Mesendoderm (in vitro differentiated cells): Measurements from ENCODE around the gene DACT1.

Source experiments
- DNase-seq: peaks from one replicate; pipeline ENCODE4 v3.0.0; 2013
- H2AK5ac ChIP-seq: 2 replicates; pipeline ENCODE4 v1.6.1; 2013; ENCODE audit warnings: low read length, inconsistent platforms
- H2BK120ac ChIP-seq: 2 replicates; pipeline ENCODE4 v1.6.1; 2013; ENCODE audit warnings: low read depth, mild to moderate bottlenecking, low read length, moderate library complexity, mixed read lengths
- H2BK15ac ChIP-seq: replicated peaks from 2 replicates; pipeline ENCODE4 v1.6.1; 2013; ENCODE audit warnings: low read depth, mild to moderate bottlenecking, moderate library complexity
- H2BK5ac ChIP-seq: 2 replicates; pipeline ENCODE4 v1.6.1; 2013; ENCODE audit warnings: low read length, inconsistent platforms
- H3K18ac ChIP-seq: 2 replicates; pipeline ENCODE4 v1.6.1; 2013; ENCODE audit warnings: mild to moderate bottlenecking, low read length, mixed read lengths
- H3K23ac ChIP-seq: one replicate; pipeline ENCODE4 v1.6.1; 2013; ENCODE audit warnings: low read length
- H3K27ac ChIP-seq: 2 replicates; pipeline ENCODE4 v1.5.1; 2013; ENCODE audit warnings: low read depth, mild to moderate bottlenecking, inconsistent platforms, low read length, moderate library complexity
- H3K27me3 ChIP-seq: 2 replicates; pipeline ENCODE4 v1.6.1; 2013; ENCODE audit warnings: low read length, control low read depth, mild to moderate bottlenecking, inconsistent platforms; ENCODE audit not compliant: insufficient read depth, poor library complexity
- H3K36me3 ChIP-seq: 2 replicates; pipeline ENCODE4 v1.6.1; 2013; ENCODE audit warnings: low read length, inconsistent platforms; ENCODE audit not compliant: control insufficient read depth, insufficient read depth
- H3K4ac ChIP-seq: one replicate; pipeline ENCODE4 v1.6.1; 2013; ENCODE audit warnings: low read depth, mild to moderate bottlenecking, low read length, moderate library complexity
- H3K4me1 ChIP-seq: 2 replicates; pipeline ENCODE4 v1.6.1; 2013; ENCODE audit warnings: low read depth, low read length, inconsistent platforms; ENCODE audit not compliant: control insufficient read depth
- H3K4me2 ChIP-seq: 2 replicates; pipeline ENCODE4 v1.6.1; 2013; ENCODE audit warnings: low read length
- H3K4me3 ChIP-seq: 2 replicates; pipeline ENCODE4 v1.5.1; 2013; ENCODE audit warnings: mild to moderate bottlenecking, low read length
- H3K56ac ChIP-seq: one replicate; pipeline ENCODE4 v1.6.1; 2013; ENCODE audit warnings: low read length
- H3K79me1 ChIP-seq: 2 replicates; pipeline ENCODE4 v1.6.1; 2013; ENCODE audit warnings: low read length, inconsistent platforms
- H3K79me2 ChIP-seq: 2 replicates; pipeline ENCODE4 v1.6.1; 2013; ENCODE audit warnings: mild to moderate bottlenecking, low read length; ENCODE audit not compliant: control insufficient read depth, insufficient read depth
- H3K9ac ChIP-seq: 2 replicates; pipeline ENCODE4 v1.6.1; 2013; ENCODE audit warnings: low read length, inconsistent platforms
- H4K5ac ChIP-seq: one replicate; pipeline ENCODE4 v1.6.1; 2013; ENCODE audit warnings: low read length
- H4K8ac ChIP-seq: one replicate; pipeline ENCODE4 v1.6.1; 2013; ENCODE audit warnings: low read depth, mild to moderate bottlenecking, control low read depth, low read length, moderate library complexity
- WGBS: extraction: QIAGEN DNeasy Blood & Tissue Kit; methylation state at CpG from one replicate; pipeline ENCODE4 v1.1.7; 2013; ENCODE audit warnings: low lambda C conversion rate, missing lambda C conversion rate; ENCODE audit not compliant: insufficient coverage; ENCODE audit errors: extremely low coverage; 5-methylcytosine and 5-hydroxymethylcytosine counted together

Gene DACT1

GRCh38 chr14:58656671-58657411 is 19.1 kb downstream of the DACT1 start:
- no peak for DNase-seq
- no CpG with 5 or more reads among the region's 3 CpGs for WGBS

GRCh38 chr14:58659061-58659460 is 21.3 kb downstream of the DACT1 start:
- Histone ChIP-seq H2BK15ac (no peak overlapping the region), H3K4me3 (no peak overlapping the region), H3K9ac (no peak overlapping the region), H4K8ac (no peak overlapping the region), H3K27me3 (no peaks in the 10 kb centered on the region), H4K5ac (no peak overlapping the region), H3K27ac (no peak overlapping the region), H3K4ac (no peak overlapping the region), H2BK120ac (no peak overlapping the region), H3K79me1 (no peaks in the 10 kb centered on the region), H3K56ac (no peak overlapping the region), H2BK5ac (no peak overlapping the region), H3K79me2 (no peaks in the 10 kb centered on the region), H2AK5ac (no peak overlapping the region), H3K18ac (no peak overlapping the region), H3K23ac (no peak overlapping the region), H3K36me3 (no peaks in the 10 kb centered on the region), H3K4me1 (peaks cover 3% of the 10 kb centered on the region), H3K4me2 (no peak overlapping the region)
- DNase-seq = no peak
- WGBS = no CpG with 5 or more reads among the region's 1 CpG

More at GRCh38 chr14:58656671-58657411, 19.1 kb downstream of the DACT1 start:
- no peak overlapping the region for H4K8ac ChIP-seq
- no peak overlapping the region for H2BK120ac ChIP-seq
- H2BK15ac ChIP-seq = no peak overlapping the region
- H4K5ac ChIP-seq = no peak overlapping the region
- no peak overlapping the region for H2AK5ac ChIP-seq
- no peak overlapping the region for H3K56ac ChIP-seq
- H3K23ac ChIP-seq = no peak overlapping the region
- no peak overlapping the region for H3K9ac ChIP-seq
- H3K27me3 ChIP-seq = no peaks in the 10 kb centered on the region
- H3K79me1 ChIP-seq = no peaks in the 10 kb centered on the region
- H3K4me2 ChIP-seq = no peak overlapping the region
- no peaks in the 10 kb centered on the region for H3K79me2 ChIP-seq
- H3K27ac ChIP-seq = no peak overlapping the region
- no peaks in the 10 kb centered on the region for H3K4me1 ChIP-seq
- peak overlapping the region; percentile 9 for H3K4ac ChIP-seq
- no peak overlapping the region for H3K4me3 ChIP-seq
- no peaks in the 10 kb centered on the region for H3K36me3 ChIP-seq
- H2BK5ac ChIP-seq = no peak overlapping the region
- H3K18ac ChIP-seq = no peak overlapping the region

DNA sequence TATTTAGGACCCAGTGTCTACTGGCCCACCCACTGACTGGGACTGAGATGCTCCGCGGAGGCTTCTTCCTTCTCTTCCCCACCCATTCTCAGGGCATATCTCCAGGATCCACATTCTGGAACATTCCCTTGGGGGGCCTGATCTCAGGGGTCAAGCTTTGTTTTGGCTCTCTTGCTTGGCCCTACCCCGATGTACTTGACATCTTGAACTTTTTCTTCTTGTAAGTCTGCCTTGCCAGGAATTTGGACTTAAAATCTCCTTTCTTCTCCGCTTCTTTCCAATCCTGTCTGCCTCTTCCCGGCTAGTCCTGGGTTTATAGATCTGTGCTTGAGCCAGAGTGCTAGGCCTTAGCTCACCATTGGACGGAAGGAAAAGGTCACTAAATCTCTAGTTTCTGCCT is 22.1 kb downstream of the DACT1 start:
- Histone ChIP-seq H3K23ac (no peak overlapping the region), H3K18ac (no peak overlapping the region), H3K79me2 (no peaks in the 10 kb centered on the region), H2BK120ac (no peak overlapping the region), H2AK5ac (no peak overlapping the region), H4K8ac (no peak overlapping the region), H3K27ac (no peak overlapping the region), H3K79me1 (no peaks in the 10 kb centered on the region), H3K4me2 (no peak overlapping the region), H3K4ac (no peak overlapping the region), H3K36me3 (no peaks in the 10 kb centered on the region), H2BK5ac (no peak overlapping the region), H3K4me1 (peaks cover 3% of the 10 kb centered on the region), H3K4me3 (no peak overlapping the region), H3K27me3 (no peaks in the 10 kb centered on the region), H4K5ac (no peak overlapping the region), H2BK15ac (no peak overlapping the region), H3K9ac (no peak overlapping the region), H3K56ac (no peak overlapping the region)
- DNase-seq = no peak
- WGBS = no CpG with 5 or more reads among the region's 6 CpGs

DNA sequence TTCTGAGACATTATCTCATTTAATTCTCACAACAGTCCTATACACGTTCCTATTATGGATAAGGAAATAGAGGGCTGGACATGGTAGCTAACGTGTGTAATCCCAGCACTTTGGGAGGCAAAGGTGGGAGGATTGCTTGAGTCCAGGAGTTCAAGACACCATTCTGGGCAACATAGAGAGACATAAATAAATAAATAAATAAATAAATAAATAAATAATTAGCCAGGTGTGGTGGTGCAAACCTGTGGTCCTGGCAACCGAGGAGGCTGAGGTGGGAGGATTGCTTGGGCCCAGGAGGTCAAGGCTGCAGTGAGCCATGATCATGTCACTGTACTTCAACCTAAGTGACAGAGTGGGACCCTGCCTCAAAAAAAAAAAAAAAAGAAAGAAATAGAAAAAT is 22.6 kb downstream of the DACT1 start:
- Histone ChIP-seq H3K4me3 (no peak overlapping the region), H3K4ac (no peak overlapping the region), H3K56ac (no peak overlapping the region), H3K36me3 (no peaks in the 10 kb centered on the region), H3K4me1 (peaks cover 3% of the 10 kb centered on the region), H3K23ac (no peak overlapping the region), H4K5ac (no peak overlapping the region), H3K27ac (no peak overlapping the region), H3K18ac (no peak overlapping the region), H3K79me2 (no peaks in the 10 kb centered on the region), H2BK5ac (no peak overlapping the region), H4K8ac (no peak overlapping the region), H3K27me3 (no peaks in the 10 kb centered on the region), H2AK5ac (no peak overlapping the region), H2BK15ac (no peak overlapping the region), H2BK120ac (no peak overlapping the region), H3K9ac (no peak overlapping the region), H3K79me1 (no peaks in the 10 kb centered on the region), H3K4me2 (no peak overlapping the region)
- no CpG with 5 or more reads among the region's 3 CpGs for WGBS
- DNase-seq = no peak

DNA sequence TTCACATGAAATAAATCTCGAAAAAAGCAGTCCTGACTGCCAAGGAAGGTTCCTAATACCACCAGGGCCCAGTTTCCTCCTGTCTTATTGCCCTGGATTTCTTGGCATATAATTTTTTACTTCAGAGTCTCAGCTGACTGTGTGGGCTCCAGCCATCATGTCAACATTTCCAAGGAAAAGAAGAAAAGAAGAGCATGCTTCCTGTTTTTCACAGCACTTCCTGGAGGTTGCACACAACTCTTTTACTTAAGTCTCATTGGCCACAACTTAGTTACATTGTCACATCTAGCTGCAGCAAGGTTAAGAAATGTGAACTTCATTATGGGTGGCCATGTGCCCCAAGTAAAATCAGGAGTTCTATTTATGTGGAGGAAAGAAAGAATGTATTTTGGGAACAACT is 24.3 kb downstream of the DACT1 start:
- Histone ChIP-seq H3K4me2 (no peak overlapping the region), H3K27me3 (no peaks in the 10 kb centered on the region), H2AK5ac (no peak overlapping the region), H3K79me1 (no peaks in the 10 kb centered on the region), H4K5ac (no peak overlapping the region), H2BK120ac (no peak overlapping the region), H3K4ac (no peak overlapping the region), H4K8ac (no peak overlapping the region), H3K18ac (peak overlapping the region; percentile 2), H3K4me1 (peaks cover 3% of the 10 kb centered on the region), H3K36me3 (no peaks in the 10 kb centered on the region), H2BK15ac (no peak overlapping the region), H3K9ac (no peak overlapping the region), H3K56ac (no peak overlapping the region), H2BK5ac (no peak overlapping the region), H3K23ac (no peak overlapping the region), H3K27ac (no peak overlapping the region), H3K79me2 (no peaks in the 10 kb centered on the region), H3K4me3 (no peak overlapping the region)
- no CpG with 5 or more reads among the region's 1 CpG for WGBS
- no peak for DNase-seq

- Histone ChIP-seq H3K27ac (no peak overlapping the region), H4K8ac (no peak overlapping the region), H2BK120ac (no peak overlapping the region), H3K27me3 (no peaks in the 10 kb centered on the region), H3K18ac (peak overlapping the region; percentile 60), H3K4me3 (no peak overlapping the region), H2AK5ac (no peak overlapping the region), H3K4me1 (peaks cover 3% of the 10 kb centered on the region), H2BK5ac (no peak overlapping the region), H3K56ac (no peak overlapping the region), H3K23ac (no peak overlapping the region), H3K4me2 (no peak overlapping the region), H3K79me2 (no peaks in the 10 kb centered on the region), H4K5ac (no peak overlapping the region), H3K36me3 (no peaks in the 10 kb centered on the region), H3K79me1 (no peaks in the 10 kb centered on the region), H3K9ac (no peak overlapping the region), H2BK15ac (no peak overlapping the region), H3K4ac (peak overlapping the region; percentile 16)
- DNase-seq = no peak
- no CpG with 5 or more reads among the region's 2 CpGs for WGBS
Observed at GRCh38 chr14:58662759-58663158, 25.0 kb downstream of the DACT1 start.
